GM11168 (cell line): ENCODE measurements around the gene PYDC1.

ENCODE experiments used
- in situ Hi-C: fragments of 300-500 bp; cut with MboI; formaldehyde crosslinking; loops from one replicate; pipeline ENCODE4 v1.12.0; 2022; ENCODE audit warnings: low sequenced_read_pairs; ENCODE audit not compliant: unreplicated experiment

The PYDC1 gene

GRCh38 chr16:31224092-31224955 is 7.4 kb upstream of the PYDC1 start:
- in situ Hi-C loops = no loop called here

- in situ Hi-C loops = no loop called here
Measured at GRCh38 chr16:31223044-31223443, 6.1 kb upstream of the PYDC1 start.

GRCh38 chr16:31221357-31222160 is 4.6 kb upstream of the PYDC1 start:
- in situ Hi-C loops = no loop called here

GRCh38 chr16:31219154-31219741 is 2.3 kb upstream of the PYDC1 start:
- in situ Hi-C loops = no loop called here

- in situ Hi-C loops = no loop called here
Measured at GRCh38 chr16:31217136-31217530, 198 bp upstream of the PYDC1 start.

GRCh38 chr16:31215287-31216162 is 1.4 kb downstream of the PYDC1 start:
- in situ Hi-C loops = no loop called here

GRCh38 chr16:31214708-31215286 is 2.1 kb downstream of the PYDC1 start:
- in situ Hi-C loops = no loop called here

- in situ Hi-C loops = no loop called here
Measured at GRCh38 chr16:31213877-31214707, 2.8 kb downstream of the PYDC1 start, which contains the start of gene TRIM72. TSS of gene TRIM72 (plus strand) at chr16:31214119. CDS start at chr16:31214739, 620 bp downstream.

GRCh38 chr16:31213342-31213741 is 3.6 kb downstream of the PYDC1 start:
- in situ Hi-C loops = no loop called here

GRCh38 chr16:31206776-31207175 is 10.2 kb downstream of the PYDC1 start:
- in situ Hi-C loops = loop anchor here (10.0 kb wide), 1 partner anchor 238 kb away; the partner anchor contains the start of gene ZNF843

- in situ Hi-C loops = loop anchor here (10.0 kb wide), 1 partner anchor 240 kb away; the partner anchor contains the start of gene ZNF843
Measured at GRCh38 chr16:31204871-31205666, 11.9 kb downstream of the PYDC1 start.

GRCh38 chr16:31202414-31203375 is 14.2 kb downstream of the PYDC1 start, which contains the start of gene PYCARD:
TSS of gene PYCARD (minus strand) at chr16:31202760. CDS start at chr16:31202690, 70 bp downstream.
- in situ Hi-C loops = loop anchor here (10.0 kb wide), 1 partner anchor 242 kb away; the partner anchor contains the start of gene ZNF843

- in situ Hi-C loops = loop anchor here (10.0 kb wide), 1 partner anchor 243 kb away; the partner anchor contains the start of gene ZNF843
Measured at GRCh38 chr16:31201582-31202413, 15.1 kb downstream of the PYDC1 start.

- in situ Hi-C loops = loop anchor here (10.0 kb wide), 1 partner anchor 244 kb away; the partner anchor contains the start of gene ZNF843
Measured at GRCh38 chr16:31200821-31201568, 15.9 kb downstream of the PYDC1 start.

- in situ Hi-C loops = loop anchor here (10.0 kb wide), 1 partner anchor 245 kb away; the partner anchor contains the start of gene ZNF843
Measured at GRCh38 chr16:31200111-31200510, 16.8 kb downstream of the PYDC1 start.
